ENCODE data around the gene ANKS1B. TPM values are rescaled to one million over a fixed set of nuclear protein-coding genes. Genes with fewer than 3 reads are reported as not detected.

Gene ANKS1B
- total RNA-seq, 1 donor from 2014 or later, result 2.4 TPM

GRCh38 chr12:99390707-99391106 is 594.0 kb downstream of the ANKS1B start:
- Histone ChIP-seq H3K9me3 (ENCODE audit: insufficient read depth, low read depth, low read length) (no peaks in the 10 kb centered on the region), H2AFZ (ENCODE audit: low read depth, low read length) (no peak overlapping the region), H3K27me3 (ENCODE audit: insufficient read depth, low read length) (no peaks in the 10 kb centered on the region), H3K36me3 (ENCODE audit: insufficient read depth, low read length) (no peaks in the 10 kb centered on the region), H3K4me1 (ENCODE audit: insufficient read depth, low read length) (no peaks in the 10 kb centered on the region), H3K27ac (ENCODE audit: low read depth, low read length) (no peak overlapping the region), H3K9ac (ENCODE audit: low read length) (no peak overlapping the region), H3K4me3 (ENCODE audit: insufficient read depth, low read depth, low read length) (no peak overlapping the region), H4K20me1 (ENCODE audit: insufficient read depth, low read length) (no peaks in the 10 kb centered on the region), H3K4me2 (ENCODE audit: low read length) (no peak overlapping the region), H3K79me2 (ENCODE audit: insufficient read depth, low read length) (no peaks in the 10 kb centered on the region)
- Mint-ChIP-seq H3K36me3 (ENCODE audit: low read depth, unreplicated experiment) (no peaks in the 10 kb centered on the region), H3K9me3 (ENCODE audit: unreplicated experiment) (no peaks in the 10 kb centered on the region), H3K27me3 (ENCODE audit: low read depth, unreplicated experiment) (peaks cover 4% of the 10 kb centered on the region), H3K4me3 (ENCODE audit: unreplicated experiment) (no peak overlapping the region), H3K27ac (ENCODE audit: unreplicated experiment) (no peak overlapping the region), H3K4me1 (ENCODE audit: low read depth, unreplicated experiment) (no peaks in the 10 kb centered on the region)
- TF ChIP-seq CTCF (IDR thresholded peaks at IDR 0.05; ENCODE audit: insufficient read depth, low read depth, low read length) (no peak), EZH2 (IDR thresholded peaks at IDR 0.05; ENCODE audit: insufficient read depth, low read length) (no peak)
- DNase-seq (ENCODE audit: low read depth) (no peak), FAIRE-seq (no peak)

DNA sequence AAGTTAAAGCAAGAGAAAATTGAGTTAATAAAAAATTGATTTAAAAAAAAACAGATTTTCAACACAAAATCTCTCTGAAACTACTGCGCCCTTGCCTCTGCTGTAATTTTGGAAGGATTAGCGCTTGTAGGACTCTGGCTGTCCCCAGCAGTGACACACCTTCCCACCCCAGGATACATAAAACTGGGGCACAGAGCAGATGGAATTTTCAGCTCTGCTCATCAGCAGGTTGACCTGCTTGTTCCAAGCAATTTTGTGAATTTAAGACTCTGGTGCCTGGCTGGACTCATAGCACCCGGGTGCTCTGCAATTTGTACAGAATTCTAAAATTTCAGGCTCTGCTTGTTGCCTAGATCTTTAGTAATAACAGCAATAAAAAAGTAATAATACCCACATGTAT is 595.0 kb downstream of the ANKS1B start:
- Histone ChIP-seq H3K4me1 (ENCODE audit: insufficient read depth, low read length) (no peaks in the 10 kb centered on the region), H3K4me2 (ENCODE audit: low read length) (no peak overlapping the region), H3K79me2 (ENCODE audit: insufficient read depth, low read length) (no peaks in the 10 kb centered on the region), H3K9ac (ENCODE audit: low read length) (no peak overlapping the region), H2AFZ (ENCODE audit: low read depth, low read length) (no peak overlapping the region), H3K27ac (ENCODE audit: low read depth, low read length) (no peak overlapping the region), H4K20me1 (ENCODE audit: insufficient read depth, low read length) (no peaks in the 10 kb centered on the region), H3K4me3 (ENCODE audit: insufficient read depth, low read depth, low read length) (no peak overlapping the region), H3K9me3 (ENCODE audit: insufficient read depth, low read depth, low read length) (no peaks in the 10 kb centered on the region), H3K36me3 (ENCODE audit: insufficient read depth, low read length) (no peaks in the 10 kb centered on the region), H3K27me3 (ENCODE audit: insufficient read depth, low read length) (no peaks in the 10 kb centered on the region)
- Mint-ChIP-seq H3K27me3 (ENCODE audit: low read depth, unreplicated experiment) (peaks cover 4% of the 10 kb centered on the region), H3K9me3 (ENCODE audit: unreplicated experiment) (no peaks in the 10 kb centered on the region), H3K4me3 (ENCODE audit: unreplicated experiment) (no peak overlapping the region), H3K36me3 (ENCODE audit: low read depth, unreplicated experiment) (no peaks in the 10 kb centered on the region), H3K27ac (ENCODE audit: unreplicated experiment) (no peak overlapping the region), H3K4me1 (ENCODE audit: low read depth, unreplicated experiment) (no peaks in the 10 kb centered on the region)
- DNase-seq (ENCODE audit: low read depth) (no peak), FAIRE-seq (no peak)
- no peak for TF ChIP-seq EZH2 (IDR thresholded peaks at IDR 0.05; ENCODE audit: insufficient read depth, low read length)
- no peak for TF ChIP-seq CTCF (IDR thresholded peaks at IDR 0.05; ENCODE audit: insufficient read depth, low read depth, low read length)

- Histone ChIP-seq H3K79me2 (ENCODE audit: insufficient read depth, low read length) (no peaks in the 10 kb centered on the region), H3K27me3 (ENCODE audit: insufficient read depth, low read length) (no peaks in the 10 kb centered on the region), H3K4me3 (ENCODE audit: insufficient read depth, low read depth, low read length) (no peak overlapping the region), H2AFZ (ENCODE audit: low read depth, low read length) (no peak overlapping the region), H3K4me2 (ENCODE audit: low read length) (no peak overlapping the region), H3K9ac (ENCODE audit: low read length) (no peak overlapping the region), H3K27ac (ENCODE audit: low read depth, low read length) (no peak overlapping the region), H4K20me1 (ENCODE audit: insufficient read depth, low read length) (no peaks in the 10 kb centered on the region), H3K36me3 (ENCODE audit: insufficient read depth, low read length) (no peaks in the 10 kb centered on the region), H3K4me1 (ENCODE audit: insufficient read depth, low read length) (no peaks in the 10 kb centered on the region), H3K9me3 (ENCODE audit: insufficient read depth, low read depth, low read length) (no peaks in the 10 kb centered on the region)
- no peak overlapping the region for H3K27ac Mint-ChIP-seq (ENCODE audit: unreplicated experiment)
- no peaks in the 10 kb centered on the region for H3K36me3 Mint-ChIP-seq (ENCODE audit: low read depth, unreplicated experiment)
- no peak overlapping the region for H3K4me3 Mint-ChIP-seq (ENCODE audit: unreplicated experiment)
- DNase-seq (ENCODE audit: low read depth) (no peak), FAIRE-seq (no peak)
- H3K9me3 Mint-ChIP-seq (ENCODE audit: unreplicated experiment), result no peaks in the 10 kb centered on the region
- H3K27me3 Mint-ChIP-seq (ENCODE audit: low read depth, unreplicated experiment), result peaks cover 4% of the 10 kb centered on the region
- TF ChIP-seq CTCF (IDR thresholded peaks at IDR 0.05; ENCODE audit: insufficient read depth, low read depth, low read length) (no peak), EZH2 (IDR thresholded peaks at IDR 0.05; ENCODE audit: insufficient read depth, low read length) (no peak)
- H3K4me1 Mint-ChIP-seq (ENCODE audit: low read depth, unreplicated experiment), result no peaks in the 10 kb centered on the region
Measured at GRCh38 chr12:99388671-99389195, 596.0 kb downstream of the ANKS1B start.
